NOMO-1 treated with dmso at 0.1 percent for 144 hours (cell line): Measurements from ENCODE around the gene OBI1.
A peak's percentile ranks its signal among the peaks of the same experiment; 100 is the strongest.

Experiments used
- DNase-seq: peaks from one replicate; lab custom pipeline; 2025; ENCODE audit not compliant: unreplicated experiment; lab: John Stamatoyannopoulos, UW

Gene OBI1

DNA sequence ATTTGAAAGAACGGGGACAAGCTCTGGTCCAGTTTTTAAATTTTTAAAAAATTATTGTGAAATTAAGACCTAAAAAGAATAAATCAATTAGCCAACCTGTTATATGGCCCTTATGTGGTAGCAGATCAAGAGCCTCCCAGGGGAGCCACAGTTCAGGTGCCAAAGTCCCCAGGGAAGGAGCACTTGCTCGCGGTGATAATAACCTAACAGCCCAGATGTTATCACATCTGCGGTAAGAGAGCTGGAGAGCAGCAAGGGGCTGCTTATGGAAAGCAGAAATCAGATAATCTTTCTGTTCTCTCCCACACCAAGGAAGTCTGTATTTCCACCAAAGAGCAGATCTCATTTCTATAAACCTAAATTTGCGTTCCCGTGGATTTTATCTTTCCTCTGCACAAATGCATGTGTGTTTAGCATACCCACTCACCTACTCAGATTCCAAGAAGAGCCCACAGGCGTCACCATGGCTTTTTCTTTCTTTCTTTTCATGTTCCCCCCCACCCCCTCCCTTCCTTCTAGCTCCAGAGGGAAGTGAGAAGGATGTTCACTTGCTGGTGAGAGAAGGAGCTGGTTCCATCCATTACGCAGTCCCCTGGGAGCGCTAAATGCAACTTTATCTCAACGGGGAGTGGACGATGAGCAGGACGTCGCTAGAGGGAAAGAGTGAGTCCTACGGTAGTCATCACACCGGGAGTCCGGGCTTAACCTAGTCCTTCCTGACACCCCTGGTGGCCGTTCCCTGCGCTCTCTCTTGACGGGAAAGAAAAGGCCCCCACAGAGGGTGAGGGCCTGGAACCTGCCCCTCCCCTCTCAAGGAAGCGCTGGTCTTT, 54.0 kb downstream of the OBI1 start:
- no peak for DNase-seq

DNA sequence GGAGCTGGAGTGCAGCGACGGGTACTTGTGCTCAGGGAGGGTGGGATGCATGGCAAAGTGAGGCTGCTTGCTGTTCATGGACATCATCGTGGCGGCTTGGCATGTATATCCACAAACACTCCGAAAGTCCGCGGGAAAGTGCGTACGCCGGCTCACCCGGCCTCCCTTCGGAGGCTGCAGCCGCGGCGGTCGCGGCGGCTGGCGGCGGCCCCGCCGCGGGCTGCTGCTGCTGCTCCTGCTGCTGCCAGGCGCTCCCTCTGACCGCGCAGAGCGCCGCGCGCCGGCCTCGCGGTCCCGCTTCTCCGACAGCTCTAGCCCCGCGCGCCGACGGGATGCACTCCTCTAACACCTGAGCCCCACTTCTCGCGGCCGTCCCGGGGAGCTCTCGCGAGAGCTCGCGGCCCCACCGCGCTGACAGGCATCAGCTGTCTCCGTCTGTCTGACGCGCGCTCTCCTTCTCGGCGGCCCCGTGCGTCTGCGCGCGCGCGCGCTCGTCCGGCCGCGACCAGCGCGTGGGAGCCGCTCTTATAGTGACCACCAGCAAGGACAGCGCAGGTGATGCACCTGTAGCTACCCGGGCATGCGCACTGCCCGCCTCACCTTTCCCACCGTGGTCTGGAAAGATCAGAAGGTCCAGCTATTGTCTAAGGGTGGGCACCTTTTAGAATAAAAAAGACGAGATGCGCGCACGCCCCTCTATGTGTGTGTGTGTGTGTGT, 55.6 kb downstream of the OBI1 start, which contains the start of gene POU4F1:
Gene POU4F1 (minus strand): TSS at position 313 of the 718 bp plus-strand sequence. CDS start 226 bp downstream, at position 87.
- no peak for DNase-seq

DNA sequence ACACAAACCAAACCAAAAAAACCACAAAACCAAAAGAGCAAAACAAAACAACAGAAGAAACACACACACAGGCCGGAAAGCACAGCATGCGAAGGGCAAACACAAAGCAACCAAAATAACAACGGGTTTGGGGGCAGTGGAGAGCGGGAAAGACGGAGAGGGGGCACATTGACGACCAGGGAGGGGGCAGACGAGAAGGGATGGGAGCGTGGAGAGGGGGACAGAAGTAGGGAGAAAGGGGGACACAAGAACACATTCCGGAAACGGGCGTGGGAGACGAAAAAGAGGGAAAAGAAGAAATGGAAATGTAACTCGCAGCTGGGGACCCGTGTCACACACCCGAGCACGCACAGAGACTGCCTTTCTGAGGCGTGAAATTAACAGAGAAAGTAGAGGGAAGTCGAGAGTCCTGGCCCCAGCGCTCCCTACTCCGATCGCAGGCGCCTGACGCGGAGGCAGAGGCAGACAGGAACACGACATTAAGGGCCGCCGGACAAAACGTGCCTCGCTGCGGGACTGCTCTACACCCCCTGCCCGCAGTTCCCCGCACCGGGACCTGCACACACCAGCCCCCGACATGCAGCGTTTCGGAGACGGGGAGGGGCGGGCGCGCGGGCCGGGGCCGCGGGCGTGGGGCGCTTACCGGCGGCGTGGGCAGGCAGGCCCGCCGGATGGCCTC, 56.3 kb downstream of the OBI1 start:
- DNase-seq: peak; percentile 51

DNA sequence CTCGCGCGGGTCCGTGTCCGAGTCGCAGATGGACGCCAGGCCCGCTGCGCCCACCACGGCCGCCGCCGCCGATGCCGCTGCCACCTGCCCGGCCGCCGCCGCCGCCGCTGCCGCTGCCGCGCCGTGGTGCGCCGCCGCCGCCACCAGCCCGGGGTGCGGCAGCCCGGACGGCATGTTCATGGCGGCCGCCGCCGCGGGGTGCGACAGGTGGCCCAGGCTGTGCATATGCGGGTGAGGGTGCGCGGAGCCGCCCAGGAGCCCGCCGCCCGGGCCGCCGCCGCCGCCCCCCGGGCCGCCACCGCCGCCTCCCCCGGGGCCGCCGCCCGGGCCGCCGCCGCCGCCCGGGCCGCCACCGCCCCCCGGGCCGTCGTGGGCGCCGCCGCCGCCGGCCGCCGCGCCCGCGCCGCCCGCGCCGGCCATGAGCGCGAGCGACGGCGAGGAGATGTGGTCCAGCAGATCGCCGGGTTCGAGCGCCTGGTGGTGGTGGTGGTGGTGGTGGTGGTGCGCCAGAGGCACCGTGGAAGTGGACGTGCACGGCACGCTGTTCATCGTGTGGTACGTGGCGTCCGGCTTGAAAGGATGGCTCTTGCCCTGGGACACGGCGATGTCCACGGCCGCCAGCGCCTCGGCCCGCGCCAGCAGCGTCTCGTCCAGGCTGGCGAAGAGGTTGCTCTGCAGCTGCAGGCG, 56.9 kb downstream of the OBI1 start:
- no peak for DNase-seq

DNA sequence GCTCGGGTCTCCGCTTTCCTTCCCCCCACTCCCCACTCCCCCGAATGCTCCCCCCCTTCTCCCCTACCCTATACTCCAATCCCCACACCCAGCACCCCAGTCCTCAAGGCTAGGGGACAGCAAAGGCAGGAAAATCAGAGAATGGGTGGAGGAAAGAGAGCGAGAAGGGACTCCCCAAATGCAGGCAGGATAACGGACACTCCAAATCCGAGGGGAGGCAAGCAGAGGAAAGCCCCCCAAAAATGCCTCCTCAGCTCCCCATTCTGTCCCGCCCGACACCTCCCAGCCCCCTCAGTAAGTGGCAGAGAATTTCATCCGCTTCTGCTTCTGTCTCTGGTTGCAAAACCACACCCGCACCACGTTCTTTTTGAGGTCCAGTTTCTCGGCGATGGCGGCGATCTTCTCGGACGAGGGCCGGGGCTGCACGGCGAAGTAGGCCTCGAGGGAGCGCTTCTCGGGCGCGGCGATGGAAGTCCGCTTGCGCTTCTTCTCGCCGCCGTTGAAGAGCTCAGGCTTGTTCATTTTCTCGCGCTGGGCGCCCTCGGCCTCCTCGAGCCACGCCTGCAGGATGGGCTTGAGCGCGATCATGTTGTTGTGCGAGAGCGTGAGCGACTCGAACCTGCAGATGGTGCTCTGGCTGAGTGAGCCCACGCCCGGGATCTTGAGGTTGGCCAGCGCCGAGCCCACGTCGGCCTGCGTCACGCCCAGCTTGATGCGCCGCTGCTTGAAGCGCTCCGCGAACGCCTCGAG, 57.7 kb downstream of the OBI1 start:
- no peak for DNase-seq

DNA sequence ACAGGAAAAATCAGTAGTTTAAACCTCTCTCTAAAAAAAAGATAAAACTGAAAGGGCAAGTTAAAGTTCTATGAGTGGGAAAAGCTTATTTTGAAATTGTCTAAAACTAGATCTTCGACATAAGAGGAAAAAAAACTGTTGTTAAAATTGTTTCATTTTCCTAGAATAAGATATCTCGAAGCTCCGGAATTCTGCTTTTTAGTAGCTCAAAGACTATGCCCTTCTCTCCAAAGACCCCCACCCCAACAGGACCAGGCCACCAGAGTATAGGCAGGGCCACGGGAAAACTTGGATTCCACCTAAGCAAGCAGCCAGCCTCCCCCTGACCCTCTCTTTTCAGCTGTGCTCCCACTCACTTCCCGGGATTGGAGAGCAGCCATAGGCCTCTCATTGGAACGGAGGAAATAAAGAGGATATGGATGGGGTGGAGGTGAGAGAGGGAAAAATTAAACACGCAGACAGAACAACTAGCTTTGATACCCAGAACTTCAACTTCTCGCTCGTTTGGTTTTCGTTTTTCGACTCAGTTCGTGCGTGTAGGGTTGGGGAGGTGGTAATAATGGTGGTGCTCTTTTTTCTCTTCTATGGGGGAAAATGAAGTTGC, 58.6 kb downstream of the OBI1 start:
- DNase-seq: no peak

DNA sequence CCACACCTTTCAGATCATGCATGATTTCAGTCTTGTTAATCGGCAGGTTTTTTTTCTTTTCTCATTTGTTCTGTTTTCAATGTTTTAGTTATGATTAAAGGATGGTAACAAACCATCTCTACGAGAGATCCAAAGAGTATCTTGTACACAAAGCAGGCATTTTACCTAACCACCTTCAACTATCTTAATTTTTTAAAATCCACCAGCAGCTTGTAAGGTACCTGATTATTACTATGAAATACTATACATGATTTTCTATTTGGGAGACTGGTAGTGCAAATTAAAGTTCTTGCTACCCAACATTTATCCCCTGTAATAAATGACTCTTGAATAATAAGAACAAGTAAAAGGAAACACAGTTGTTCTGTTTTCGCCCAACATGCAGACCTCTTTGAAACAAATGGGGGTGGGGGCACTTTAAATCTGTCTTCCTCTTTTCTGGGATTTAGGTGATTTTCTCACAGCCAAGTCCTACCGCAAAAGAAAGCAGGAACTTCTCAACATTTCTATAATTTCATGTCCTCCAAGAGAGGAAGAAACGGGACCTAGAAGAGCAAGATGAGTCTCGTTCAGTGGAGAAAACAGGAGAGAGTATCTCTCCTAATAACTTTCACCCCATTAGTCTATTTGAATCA, 59.2 kb downstream of the OBI1 start:
- no peak for DNase-seq

DNA sequence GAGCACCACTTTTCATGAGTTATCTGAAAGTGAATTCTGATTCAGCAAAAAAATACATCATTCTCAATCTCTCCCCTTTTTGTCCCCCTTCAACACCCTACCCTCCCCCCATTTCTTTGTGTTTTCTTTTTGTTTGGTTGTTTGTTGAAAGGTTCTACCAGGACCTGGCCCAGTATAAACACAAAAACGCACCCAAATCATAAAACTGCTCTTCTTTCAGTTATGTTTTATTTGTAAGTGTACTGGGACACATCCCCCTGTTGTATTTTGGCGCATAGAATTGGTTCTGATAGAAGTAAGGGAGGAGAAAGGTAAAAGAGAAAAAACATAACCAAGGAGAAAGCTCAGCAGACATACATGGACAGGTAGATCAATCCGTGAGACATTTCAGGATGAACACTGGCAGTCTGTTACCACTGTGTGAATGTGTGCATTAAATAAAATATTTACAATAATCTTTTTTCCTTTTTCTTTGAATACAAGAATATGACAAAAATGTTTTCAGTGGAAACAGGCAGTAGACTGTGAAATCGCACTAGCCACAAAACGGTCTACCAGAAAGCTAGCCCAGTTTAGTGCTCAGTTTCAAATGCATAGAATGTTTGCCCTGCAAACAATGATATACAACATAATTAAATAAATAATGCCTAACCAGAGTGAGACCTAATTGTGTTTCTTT, 59.9 kb downstream of the OBI1 start:
- no peak for DNase-seq

DNA sequence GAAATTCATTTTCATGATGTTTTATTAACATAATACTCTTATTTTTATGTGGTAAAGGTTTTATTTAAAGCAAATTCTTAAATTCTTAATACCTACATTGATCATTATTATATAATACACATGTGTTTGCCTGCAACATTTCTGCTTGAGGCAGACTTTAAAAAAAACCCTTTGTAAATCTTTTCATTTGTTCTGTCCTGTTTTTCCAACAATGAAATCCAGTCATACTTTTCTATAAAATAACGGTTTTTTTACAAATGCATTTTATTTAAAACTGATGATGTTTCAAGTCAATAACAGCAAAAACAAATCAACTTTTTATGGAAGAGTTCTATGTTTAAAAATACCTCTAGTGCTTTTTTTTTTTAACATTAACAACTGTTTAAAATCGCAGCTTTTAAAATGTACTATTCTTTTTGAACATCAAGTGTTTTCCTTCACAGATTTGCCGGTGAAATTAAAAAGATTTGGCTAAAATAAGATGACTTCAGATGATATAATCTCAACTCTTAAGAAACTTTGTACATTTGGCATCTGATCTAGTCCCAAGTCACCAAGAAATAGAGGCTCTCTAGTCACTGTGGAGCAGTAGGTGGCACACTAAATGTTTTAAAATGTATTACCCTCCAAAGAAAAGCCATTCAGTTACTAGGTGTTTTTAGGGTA, 60.7 kb downstream of the OBI1 start:
- no peak for DNase-seq

DNA sequence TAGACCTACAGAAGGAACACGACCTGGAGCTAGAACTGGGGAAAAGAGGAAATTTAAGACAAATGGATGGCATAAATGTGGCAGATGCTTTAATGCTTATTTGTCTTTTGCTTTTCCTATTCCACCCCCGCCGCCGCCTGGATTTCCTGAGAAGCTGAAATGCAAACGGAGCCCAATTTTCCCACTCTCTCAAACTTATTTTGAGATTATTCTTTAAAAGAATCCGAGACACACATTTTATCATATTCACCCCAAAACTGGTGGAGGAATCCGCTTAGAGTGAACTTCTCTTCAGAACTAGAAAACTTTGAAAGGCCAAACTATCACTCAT, 61.4 kb downstream of the OBI1 start:
- DNase-seq: no peak

DNA sequence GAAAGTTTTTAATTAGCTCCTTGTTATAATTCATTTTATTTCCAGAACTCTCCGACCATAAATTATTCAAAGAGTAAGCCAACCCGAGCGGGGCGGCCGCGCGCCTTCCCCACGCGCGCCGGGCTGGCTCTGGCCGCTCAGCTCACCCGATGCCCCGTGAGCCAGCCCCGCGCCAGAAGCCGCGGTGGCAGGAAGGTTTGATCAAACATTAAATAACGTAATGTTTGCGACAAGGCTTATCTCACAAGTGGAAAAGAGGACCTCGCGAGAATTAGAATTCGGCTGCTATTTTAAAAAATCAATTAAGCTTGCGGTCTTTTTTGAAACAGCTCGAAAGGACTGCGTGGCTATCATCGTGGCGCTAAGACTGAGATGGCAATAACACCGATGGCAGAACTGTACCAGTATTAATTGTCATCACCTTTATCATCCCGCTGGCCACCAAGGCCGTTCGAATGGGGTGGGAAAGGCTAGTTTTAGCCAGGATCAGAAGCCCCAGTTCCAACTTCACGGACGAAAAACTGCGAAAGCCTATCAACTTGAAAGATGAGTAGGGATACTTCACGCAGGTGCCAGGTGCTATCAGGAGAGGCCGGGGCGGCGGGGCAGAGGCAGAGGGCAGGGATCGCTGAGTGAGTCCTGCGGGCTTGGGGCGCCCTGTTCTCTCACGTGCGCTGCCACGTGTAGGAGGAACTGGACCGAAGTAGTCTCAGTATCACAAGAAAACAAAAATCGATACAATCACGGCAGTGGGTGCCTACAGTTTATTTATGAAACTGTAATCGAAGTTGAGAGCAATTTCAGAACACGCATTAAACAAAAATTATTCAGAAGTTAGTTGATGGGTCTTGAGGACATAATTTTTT, 62.0 kb downstream of the OBI1 start:
- no peak for DNase-seq

DNA sequence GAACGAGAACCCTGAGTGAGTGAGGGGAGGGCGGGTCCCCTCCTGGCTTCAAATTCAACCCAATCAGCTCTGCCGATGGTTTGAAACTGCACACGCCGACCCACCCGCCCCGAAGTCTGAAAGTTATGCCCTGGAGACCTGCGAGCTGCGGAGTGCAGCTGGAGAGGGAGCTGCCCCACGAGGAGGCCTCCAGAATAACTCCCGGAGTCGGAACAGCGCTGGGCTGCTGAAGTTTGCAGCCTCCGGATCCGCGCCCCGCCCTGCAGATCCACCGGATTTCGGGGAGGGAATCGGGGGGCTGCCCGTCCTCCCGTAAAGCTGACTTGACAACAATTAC, 62.6 kb downstream of the OBI1 start:
- DNase-seq: no peak

DNA sequence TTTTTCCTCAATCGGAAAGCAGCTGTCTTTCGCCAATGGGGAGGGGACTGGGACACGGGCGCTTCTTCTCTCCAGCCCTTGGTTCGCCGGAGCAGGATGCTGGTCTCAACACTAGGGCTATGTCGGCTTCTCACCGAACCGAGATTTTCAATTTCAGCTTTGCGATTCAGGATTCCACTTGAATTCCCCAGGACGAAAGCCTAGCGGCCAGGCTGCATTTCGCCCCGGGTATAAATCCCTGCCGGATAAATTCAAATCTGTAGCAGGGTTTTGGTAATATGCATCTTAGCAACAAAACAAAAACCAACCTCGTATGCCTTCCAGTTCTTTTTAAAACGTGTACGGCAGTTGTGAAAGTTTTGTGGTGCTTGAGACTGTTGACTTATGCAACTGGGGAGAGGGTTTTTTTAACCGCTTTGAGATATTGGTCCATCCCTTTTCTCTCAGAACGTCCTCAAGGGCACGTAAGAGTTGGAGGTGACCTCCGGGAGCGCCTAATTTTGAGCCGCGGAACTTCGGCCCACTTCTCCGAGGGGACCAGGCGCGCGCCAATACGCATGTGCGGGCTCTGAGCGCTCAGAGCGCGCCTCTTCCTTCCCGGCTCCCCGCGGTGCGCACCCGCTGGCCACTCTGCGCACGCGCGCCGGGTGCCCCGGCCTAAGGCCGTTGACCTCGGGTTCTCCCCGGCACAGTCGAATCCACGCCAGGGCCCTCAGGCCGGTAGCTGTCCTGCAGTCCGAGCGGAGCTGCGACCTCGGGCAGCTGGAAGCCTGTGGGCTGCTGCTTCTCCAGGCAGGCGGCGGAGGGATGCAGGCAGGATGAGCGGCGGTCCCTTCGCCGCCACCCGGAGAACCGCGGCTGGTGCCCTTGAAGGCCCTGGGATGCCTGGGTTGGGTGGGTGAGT, 63.2 kb downstream of the OBI1 start:
- DNase-seq: no peak

DNA sequence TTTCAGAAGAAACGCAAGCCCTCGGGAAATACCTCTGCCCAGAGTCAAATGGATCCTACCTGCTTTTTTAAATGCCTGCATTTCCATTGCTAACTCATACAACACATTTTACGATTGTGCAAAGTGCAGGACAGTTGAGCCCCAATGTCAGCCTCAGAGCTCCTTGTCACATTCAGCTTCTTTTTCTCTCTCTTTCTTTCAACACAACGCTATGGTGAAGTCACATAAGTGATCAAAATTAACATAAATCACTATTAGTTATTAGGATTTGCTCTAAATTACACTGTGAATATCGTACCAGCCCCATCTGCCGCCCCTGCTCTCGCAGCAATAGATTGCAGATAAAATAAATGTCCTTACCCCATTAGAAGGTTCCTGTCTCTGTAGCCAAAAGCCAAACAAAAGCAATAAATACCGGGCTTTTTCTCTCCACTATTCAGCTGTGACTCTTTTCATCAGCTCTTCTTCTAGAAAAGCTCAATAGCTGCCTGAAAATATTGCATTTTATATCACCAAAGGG, 64.4 kb downstream of the OBI1 start:
- DNase-seq: no peak

DNA sequence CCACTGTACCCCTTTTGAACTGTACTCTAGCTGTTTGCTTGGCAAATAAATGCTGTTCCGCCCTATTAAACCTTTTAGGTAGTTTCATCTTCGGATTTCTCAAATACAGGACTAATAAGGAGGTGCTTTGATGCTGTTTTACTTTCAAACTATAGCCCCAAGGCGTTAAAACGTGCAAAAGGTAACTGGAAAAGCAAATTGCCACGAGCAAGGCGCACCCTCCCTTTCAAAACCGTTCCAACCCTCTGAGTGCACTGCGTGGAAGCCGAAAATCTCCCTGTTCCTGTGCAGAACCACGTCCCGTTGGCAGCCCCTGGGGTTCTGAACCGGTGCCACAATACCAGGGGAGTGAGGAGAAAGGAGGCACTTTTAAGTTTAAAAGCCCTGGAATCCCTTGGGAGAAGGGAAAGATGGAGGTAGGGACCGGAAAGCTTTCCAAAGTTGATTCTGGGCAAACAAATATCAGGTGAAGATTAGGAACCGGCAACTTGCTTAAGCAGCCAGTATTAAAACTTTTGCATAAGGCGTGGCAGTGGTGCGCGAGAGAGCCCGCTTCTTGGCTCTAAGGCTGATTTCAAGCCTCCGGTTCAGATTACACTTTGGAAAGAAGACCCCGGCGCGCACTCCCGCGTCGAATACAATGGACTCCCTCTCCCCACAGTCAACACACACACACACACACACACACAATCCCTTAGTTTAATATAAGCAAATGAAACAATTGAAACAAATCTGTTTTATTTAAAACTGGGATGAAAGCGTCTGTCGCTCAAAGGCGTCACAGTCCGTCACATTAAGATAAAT, 65.1 kb downstream of the OBI1 start:
- no peak for DNase-seq

DNA sequence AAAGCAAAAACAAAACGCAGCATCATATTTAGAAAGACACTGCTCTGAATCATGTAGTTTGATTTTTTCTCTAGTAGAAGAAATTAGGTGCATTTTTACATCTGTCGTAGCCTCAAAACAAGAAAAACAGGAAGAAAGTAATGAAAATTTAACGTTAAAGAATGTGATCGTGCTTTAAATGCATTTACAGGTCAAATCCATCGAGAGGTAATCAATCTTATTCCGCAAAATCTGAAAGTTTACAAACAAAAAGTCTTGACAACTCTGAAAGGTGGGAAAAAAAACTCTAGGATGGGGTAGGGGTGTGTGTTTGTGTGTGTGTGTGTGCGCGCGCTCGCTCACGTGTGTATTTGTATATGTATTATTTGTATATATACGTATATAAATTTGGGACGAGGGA, 65.8 kb downstream of the OBI1 start:
- no peak for DNase-seq
